PC-9 (cell line): ENCODE results near the gene GRK4. TPM values are rescaled to one million over a fixed set of nuclear protein-coding genes. Genes with fewer than 3 reads are reported as not detected.
A peak's percentile ranks its signal among the peaks of the same experiment; 100 is the strongest.

Experiments
- BruUV-seq: library from RNA; stranded (reverse); fragments of 400-500 nt; replicated peaks from 2 replicates; lab custom pipeline; 2021; lab: Mats Ljungman, UMichigan
- CTCF ChIA-PET: fragments of 300-600 bp; sonication (Branson Sonifier 250); formaldehyde crosslinking; loops from one replicate; lab custom pipeline; 2022; ENCODE audit warnings: antibody characterized with exemption; lab: Charles Lee
- POLR2A ChIA-PET: fragments of 300-600 bp; sonication (Branson Sonifier 250); formaldehyde crosslinking; loops from one replicate; lab custom pipeline; 2022; ENCODE audit warnings: antibody characterized with exemption; ENCODE audit not compliant: unreplicated experiment; lab: Charles Lee
- DNase-seq, 2 experiments: peaks; one replicate each; pipeline versions ENCODE4 v3.0.0 to v3.0.0-alpha.2; 2015 to 2022; ENCODE audit warnings: mixed read lengths in 1 of 2
- H2AFZ ChIP-seq: fragments of 200-600 bp; sonication (generic); 2 replicates; pipeline ENCODE4 v1.8.1; 2017; ENCODE audit warnings: antibody characterized with exemption
- H3F3A ChIP-seq: fragments of 200-600 bp; sonication (generic); 2 replicates; pipeline ENCODE4 v1.8.1; 2017; ENCODE audit warnings: antibody characterized with exemption, mild to moderate bottlenecking, low read depth; ENCODE audit not compliant: insufficient read depth
- H3K27ac ChIP-seq: fragments of 200-600 bp; sonication (generic); 2 replicates; pipeline ENCODE4 v1.6.1; 2016; ENCODE audit warnings: mixed run types
- H3K27me3 ChIP-seq: fragments of 200-600 bp; sonication (generic); 2 replicates; pipeline ENCODE4 v1.6.1; 2016; ENCODE audit warnings: low read depth, mixed run types; ENCODE audit not compliant: insufficient read depth
- H3K36me3 ChIP-seq: fragments of 200-600 bp; sonication (generic); 2 replicates; pipeline ENCODE4 v1.6.1; 2016; ENCODE audit warnings: low read depth, mixed run types
- H3K4me1 ChIP-seq: fragments of 200-600 bp; sonication (generic); replicated peaks from 2 replicates; pipeline ENCODE4 v1.6.1; 2016; ENCODE audit warnings: mixed run types; ENCODE audit not compliant: insufficient read depth
- H3K4me2 ChIP-seq: fragments of 200-600 bp; sonication (generic); 2 replicates; pipeline ENCODE4 v1.6.1; 2017; ENCODE audit warnings: mixed run types
- H3K4me3 ChIP-seq: fragments of 200-600 bp; sonication (generic); 2 replicates; pipeline ENCODE4 v1.6.1; 2016; ENCODE audit warnings: mixed run types
- H3K79me2 ChIP-seq: fragments of 200-600 bp; sonication (generic); 2 replicates; pipeline ENCODE4 v1.6.1; 2017; ENCODE audit warnings: low read depth, mixed run types
- H3K9me2 ChIP-seq: fragments of 200-600 bp; sonication (generic); 2 replicates; pipeline ENCODE4 v1.8.1; 2017; ENCODE audit warnings: mild to moderate bottlenecking; ENCODE audit not compliant: insufficient read depth
- H3K9me3 ChIP-seq: fragments of 200-600 bp; sonication (generic); 2 replicates; pipeline ENCODE4 v1.8.1; 2016; ENCODE audit warnings: low read depth; ENCODE audit not compliant: insufficient read depth
- H4K20me1 ChIP-seq: fragments of 200-600 bp; sonication (generic); 2 replicates; pipeline ENCODE4 v1.8.1; 2017; ENCODE audit not compliant: insufficient read depth
- CTCF ChIP-seq: fragments of 200-600 bp; sonication (generic); conservative IDR thresholded peaks from 2 replicates; pipeline ENCODE4 v1.6.1; 2017; ENCODE audit warnings: mixed run types, antibody characterized with exemption, mild to moderate bottlenecking, moderate library complexity
- EZH2 ChIP-seq: fragments of 200-600 bp; sonication (generic); IDR thresholded peaks from 2 replicates; pipeline ENCODE4 v1.8.0; 2017; ENCODE audit warnings: antibody characterized with exemption, low read depth
- intact Hi-C: fragments of 100-400 bp; cut with micrococcal nuclease; formaldehyde crosslinking; loops from one replicate; pipeline ENCODE4 v1.10.0; 2022; ENCODE audit not compliant: unreplicated experiment
- total RNA-seq: library from RNA; stranded (reverse); gene quantifications from 2 replicates; pipeline ENCODE4 v1.2.3, GENCODE V29; 2021

GRK4 gene
- total RNA-seq, 1 experiment from 2014 or later, result 3.1 TPM

GRCh38 chr4:2963966-2964471, 648 bp downstream of the GRK4 start:
- no peak for TF ChIP-seq CTCF
- TF ChIP-seq EZH2, result no peak
- peaks cover 9% of the 10 kb centered on the region; the same call in 1 of the 2 replicates for H3F3A ChIP-seq
- ChIA-PET CTCF (interaction anchor here (0.7 to 1.1 kb wide), 5 partner anchors 11 to 146 kb away, joined by 3 to 11 read pairs (median 4); no protein-coding TSS in a partner anchor), POLR2A (interaction anchor here (0.5 to 1.0 kb wide), 7 partner anchors 13 to 1387 kb away, joined by 3 to 21 read pairs (median 4); no protein-coding TSS in a partner anchor)
- H3K4me2 ChIP-seq, result peak overlapping the region; percentile 89
- H3K4me1 ChIP-seq, result peaks cover 14% of the 10 kb centered on the region
- H2AFZ ChIP-seq, result peak overlapping the region; percentile 93
- H4K20me1 ChIP-seq, result peaks cover 23% of the 10 kb centered on the region
- peak overlapping the region; percentile 94 for H3K4me3 ChIP-seq
- H3K9me2 ChIP-seq, result no peaks in the 10 kb centered on the region
- BruUV-seq, result no TSS peak
- peaks cover 30% of the 10 kb centered on the region for H3K79me2 ChIP-seq
- H3K9me3 ChIP-seq, result no peaks in the 10 kb centered on the region
- intact Hi-C loops, result loop anchor here (1.0 to 2.0 kb wide), 2 partner anchors 27 to 73 kb away; no protein-coding TSS in a partner anchor
- no peaks in the 10 kb centered on the region for H3K36me3 ChIP-seq
- no peak overlapping the region for H3K27ac ChIP-seq
- H3K27me3 ChIP-seq, result no peaks in the 10 kb centered on the region
- no peak for DNase-seq

GRCh38 chr4:2964706-2965258, 1.4 kb downstream of the GRK4 start:
- no TSS peak for BruUV-seq
- Histone ChIP-seq H3K4me1 (peaks cover 14% of the 10 kb centered on the region), H3K27me3 (no peaks in the 10 kb centered on the region), H3K4me2 (peak overlapping the region; percentile 89; the same call in 1 of the 2 replicates), H3K4me3 (peak overlapping the region; percentile 94; the same call in 1 of the 2 replicates), H3K9me2 (no peaks in the 10 kb centered on the region), H2AFZ (no peak overlapping the region), H3K36me3 (no peaks in the 10 kb centered on the region), H3F3A (peaks cover 9% of the 10 kb centered on the region; the same call in 1 of the 2 replicates), H3K79me2 (peaks cover 24% of the 10 kb centered on the region), H3K9me3 (no peaks in the 10 kb centered on the region), H4K20me1 (peaks cover 17% of the 10 kb centered on the region), H3K27ac (no peak overlapping the region)
- no peak for TF ChIP-seq EZH2
- TF ChIP-seq CTCF, result no peak
- intact Hi-C loops, result no loop called here
- ChIA-PET POLR2A (no interaction called here), CTCF (interaction anchor here (0.7 kb wide), 1 partner anchor 11 kb away, joined by 5 read pairs; no protein-coding TSS in a partner anchor)
- no peak for DNase-seq

- peaks cover 20% of the 10 kb centered on the region for H3K79me2 ChIP-seq
- no peaks in the 10 kb centered on the region for H3K9me3 ChIP-seq
- BruUV-seq, result no TSS peak
- ChIA-PET POLR2A (no interaction called here), CTCF (no interaction called here)
- no peak overlapping the region for H2AFZ ChIP-seq
- no peak for TF ChIP-seq CTCF
- TF ChIP-seq EZH2, result no peak
- H3F3A ChIP-seq, result peaks cover 9% of the 10 kb centered on the region; the same call in 1 of the 2 replicates
- H4K20me1 ChIP-seq, result peaks cover 12% of the 10 kb centered on the region
- DNase-seq, result no peak
- no peaks in the 10 kb centered on the region for H3K9me2 ChIP-seq
- H3K4me2 ChIP-seq, result no peak overlapping the region
- no peaks in the 10 kb centered on the region for H3K36me3 ChIP-seq
- H3K27ac ChIP-seq, result no peak overlapping the region
- intact Hi-C loops, result no loop called here
- H3K4me3 ChIP-seq, result no peak overlapping the region
- no peaks in the 10 kb centered on the region for H3K27me3 ChIP-seq
- peaks cover 14% of the 10 kb centered on the region for H3K4me1 ChIP-seq
These were observed 1.9 kb downstream of the GRK4 start for GRCh38 chr4:2965262-2965661.
